Activated T-cell treated with anti-CD3 and anti-CD28 coated beads, Interleukin-2, amount 50 U/mL, for 72 hours (primary cell): ENCODE results near the gene GAGE10. TPM values are rescaled to one million over a fixed set of nuclear protein-coding genes. Genes with fewer than 3 reads are reported as not detected.

Experiments
- total RNA-seq, 2 donors: library from RNA; stranded (reverse); gene quantifications; one replicate each; pipeline ENCODE4 v1.2.3, GENCODE V29; 2022

Gene GAGE10
- total RNA-seq, 2 donors from 2014 or later: not detected

Other genes starting within 250 kb of the GAGE10 start
- 1 to 10 TPM; 8.7 to 9.0 TPM for gene CCDC120, start 244.6 kb upstream of the GAGE10 start, total RNA-seq
- 10 to 100 TPM; 19.1 to 20.9 TPM for gene PRAF2, start 229.6 kb upstream of the GAGE10 start, total RNA-seq
- gene WDR45, start 223.8 kb upstream of the GAGE10 start, total RNA-seq: 10 to 100 TPM; 43.4 to 49.0 TPM
- gene GPKOW, start 179.9 kb upstream of the GAGE10 start, total RNA-seq: 10 to 100 TPM; 14.7 to 17.8 TPM
- under 1 TPM; 0.84 to 0.93 TPM for gene MAGIX, start 140.9 kb upstream of the GAGE10 start, total RNA-seq
- 100 to 1,000 TPM; 232 to 266 TPM for gene PLP2, start 131.7 kb upstream of the GAGE10 start, total RNA-seq
- 10 to 100 TPM; 17.4 to 17.6 TPM for gene PRICKLE3, start 117.3 kb upstream of the GAGE10 start, total RNA-seq
- gene SYP, start 103.5 kb upstream of the GAGE10 start, total RNA-seq: 10 to 100 TPM in 1 of 2 donors, 1 to 10 TPM in 1; 8.7 to 15.9 TPM
- 1 to 10 TPM; 3.4 to 4.1 TPM for gene CACNA1F, start 70.3 kb upstream of the GAGE10 start, total RNA-seq
- 10 to 100 TPM; 24.5 to 27.2 TPM for gene CCDC22, start 68.2 kb upstream of the GAGE10 start, total RNA-seq
- gene FOXP3, start 38.9 kb upstream of the GAGE10 start, total RNA-seq: 10 to 100 TPM; 16.7 to 22.8 TPM
- gene PPP1R3F, start 33.9 kb upstream of the GAGE10 start, total RNA-seq: 10 to 100 TPM in 1 of 2 donors, 1 to 10 TPM in 1; 9.8 to 16.1 TPM
- not detected for gene GAGE12J, start 18.4 kb downstream of the GAGE10 start, total RNA-seq
- gene GAGE13, start 27.9 kb downstream of the GAGE10 start, total RNA-seq: not detected
- not detected for gene GAGE12C, start 228.5 kb downstream of the GAGE10 start, total RNA-seq
- not detected for gene GAGE12D, start 238.1 kb downstream of the GAGE10 start, total RNA-seq
- gene GAGE12E, start 247.6 kb downstream of the GAGE10 start, total RNA-seq: not detected